Neuron (in vitro differentiated cells): ENCODE results near the gene RNF213.

Experiments
- H2AFZ ChIP-seq: one replicate; pipeline ENCODE4 v1.6.1; 2013; ENCODE audit warnings: low read depth, mild to moderate bottlenecking, inconsistent platforms, low read length, moderate library complexity
- H3K27me3 ChIP-seq: one replicate; pipeline ENCODE4 v1.6.1; 2013; ENCODE audit warnings: low read length; ENCODE audit not compliant: insufficient read depth
- H3K36me3 ChIP-seq: one replicate; pipeline ENCODE4 v1.6.1; 2013; ENCODE audit warnings: low read length; ENCODE audit not compliant: insufficient read depth
- H3K4me1 ChIP-seq: one replicate; pipeline ENCODE4 v1.6.1; 2013; ENCODE audit warnings: low read length; ENCODE audit not compliant: insufficient read depth
- H3K4me3 ChIP-seq: 2 replicates; pipeline ENCODE4 v1.5.1; 2013; ENCODE audit warnings: mild to moderate bottlenecking, low read length, moderate library complexity
- H3K9me3 ChIP-seq: one replicate; pipeline ENCODE4 v1.6.1; 2013; ENCODE audit warnings: low read length

RNF213 gene

GRCh38 chr17:80379348-80379747 lies 118.7 kb downstream of the RNF213 start:
- Histone ChIP-seq H2AFZ (no peak overlapping the region), H3K4me3 (no peak overlapping the region), H3K27me3 (no peaks in the 10 kb centered on the region), H3K4me1 (no peaks in the 10 kb centered on the region), H3K36me3 (peaks cover 49% of the 10 kb centered on the region), H3K9me3 (no peaks in the 10 kb centered on the region)

GRCh38 chr17:80380068-80380467 lies 119.4 kb downstream of the RNF213 start:
- Histone ChIP-seq H3K4me1 (no peaks in the 10 kb centered on the region), H3K36me3 (peaks cover 50% of the 10 kb centered on the region), H3K9me3 (no peaks in the 10 kb centered on the region), H2AFZ (no peak overlapping the region), H3K27me3 (no peaks in the 10 kb centered on the region), H3K4me3 (no peak overlapping the region)

GRCh38 chr17:80380555-80381002 lies 119.9 kb downstream of the RNF213 start:
- Histone ChIP-seq H2AFZ (no peak overlapping the region), H3K9me3 (no peaks in the 10 kb centered on the region), H3K4me1 (no peaks in the 10 kb centered on the region), H3K27me3 (no peaks in the 10 kb centered on the region), H3K36me3 (peaks cover 50% of the 10 kb centered on the region), H3K4me3 (no peak overlapping the region)

- H3K4me3 ChIP-seq: no peak overlapping the region
Observed at GRCh38 chr17:80381416-80381923, 120.8 kb downstream of the RNF213 start.

GRCh38 chr17:80382446-80382845 lies 121.8 kb downstream of the RNF213 start:
- Histone ChIP-seq H2AFZ (no peak overlapping the region), H3K36me3 (peaks cover 44% of the 10 kb centered on the region), H3K9me3 (no peaks in the 10 kb centered on the region), H3K4me1 (no peaks in the 10 kb centered on the region), H3K27me3 (no peaks in the 10 kb centered on the region), H3K4me3 (no peak overlapping the region)

More at GRCh38 chr17:80381416-80381923, 120.8 kb downstream of the RNF213 start:
- no peaks in the 10 kb centered on the region for H3K27me3 ChIP-seq
- no peak overlapping the region for H2AFZ ChIP-seq
- H3K36me3 ChIP-seq: peaks cover 44% of the 10 kb centered on the region
- H3K4me1 ChIP-seq: no peaks in the 10 kb centered on the region
- H3K9me3 ChIP-seq: no peaks in the 10 kb centered on the region

- Histone ChIP-seq H2AFZ (no peak overlapping the region), H3K4me3 (no peak overlapping the region), H3K36me3 (peaks cover 40% of the 10 kb centered on the region), H3K4me1 (no peaks in the 10 kb centered on the region), H3K27me3 (no peaks in the 10 kb centered on the region), H3K9me3 (no peaks in the 10 kb centered on the region)
Observed at GRCh38 chr17:80382956-80383355, 122.3 kb downstream of the RNF213 start.

- Histone ChIP-seq H3K4me3 (no peak overlapping the region), H3K9me3 (no peaks in the 10 kb centered on the region), H3K27me3 (no peaks in the 10 kb centered on the region), H2AFZ (no peak overlapping the region), H3K4me1 (no peaks in the 10 kb centered on the region), H3K36me3 (peaks cover 50% of the 10 kb centered on the region)
Observed at GRCh38 chr17:80384078-80384960, 123.7 kb downstream of the RNF213 start.

GRCh38 chr17:80385046-80385445 lies 124.4 kb downstream of the RNF213 start:
- Histone ChIP-seq H2AFZ (no peak overlapping the region), H3K27me3 (no peaks in the 10 kb centered on the region), H3K36me3 (peaks cover 46% of the 10 kb centered on the region), H3K9me3 (no peaks in the 10 kb centered on the region), H3K4me1 (no peaks in the 10 kb centered on the region), H3K4me3 (no peak overlapping the region)

- Histone ChIP-seq H3K36me3 (peaks cover 37% of the 10 kb centered on the region), H3K27me3 (no peaks in the 10 kb centered on the region), H3K4me1 (no peaks in the 10 kb centered on the region)
Observed at GRCh38 chr17:80386341-80386740, 125.7 kb downstream of the RNF213 start.

GRCh38 chr17:80387071-80387470 lies 126.4 kb downstream of the RNF213 start:
- H3K36me3 ChIP-seq: peaks cover 31% of the 10 kb centered on the region
- H3K9me3 ChIP-seq: no peaks in the 10 kb centered on the region
- H3K4me3 ChIP-seq: no peak overlapping the region
- no peaks in the 10 kb centered on the region for H3K27me3 ChIP-seq
- H2AFZ ChIP-seq: no peak overlapping the region
- no peaks in the 10 kb centered on the region for H3K4me1 ChIP-seq

More at GRCh38 chr17:80386341-80386740, 125.7 kb downstream of the RNF213 start:
- no peak overlapping the region for H3K4me3 ChIP-seq
- no peaks in the 10 kb centered on the region for H3K9me3 ChIP-seq
- H2AFZ ChIP-seq: no peak overlapping the region

- Histone ChIP-seq H3K27me3 (no peaks in the 10 kb centered on the region), H3K36me3 (peaks cover 28% of the 10 kb centered on the region), H2AFZ (no peak overlapping the region), H3K9me3 (no peaks in the 10 kb centered on the region), H3K4me3 (no peak overlapping the region), H3K4me1 (no peaks in the 10 kb centered on the region)
Observed at GRCh38 chr17:80388175-80388574, 127.5 kb downstream of the RNF213 start.

- Histone ChIP-seq H3K4me3 (no peak overlapping the region), H3K4me1 (no peaks in the 10 kb centered on the region), H3K36me3 (peaks cover 28% of the 10 kb centered on the region), H3K27me3 (no peaks in the 10 kb centered on the region), H2AFZ (no peak overlapping the region), H3K9me3 (no peaks in the 10 kb centered on the region)
Observed at GRCh38 chr17:80388601-80389000, 127.9 kb downstream of the RNF213 start.
